B cell (primary cell): ENCODE measurements around the gene SLC23A2.
"Not testable (repeated sequence)": the region's sequence is repeated elsewhere in the genome, so short reads cannot be mapped to it uniquely, and the experiment has no call there.

ENCODE experiments used
- EZH2 ChIP-seq: IDR thresholded peaks from 2 replicates; pipeline ENCODE4 v1.6.1; 2012; ENCODE audit warnings: borderline replicate concordance, low read depth, mild to moderate bottlenecking, moderate library complexity, low read length; ENCODE audit not compliant: insufficient read depth, poor library complexity, severe bottlenecking
- TF ChIP-seq, protein P1 (sequence below): fragments of 200-600 bp; IDR thresholded peaks from one replicate; pipeline ENCODE4 v1.8.0; 2022; ENCODE audit warnings: antibody characterized with exemption, mild to moderate bottlenecking

GRCh38 chr20:4848829-4849228 is 152.5 kb downstream of the SLC23A2 start:
- TF ChIP-seq, protein P1, sequence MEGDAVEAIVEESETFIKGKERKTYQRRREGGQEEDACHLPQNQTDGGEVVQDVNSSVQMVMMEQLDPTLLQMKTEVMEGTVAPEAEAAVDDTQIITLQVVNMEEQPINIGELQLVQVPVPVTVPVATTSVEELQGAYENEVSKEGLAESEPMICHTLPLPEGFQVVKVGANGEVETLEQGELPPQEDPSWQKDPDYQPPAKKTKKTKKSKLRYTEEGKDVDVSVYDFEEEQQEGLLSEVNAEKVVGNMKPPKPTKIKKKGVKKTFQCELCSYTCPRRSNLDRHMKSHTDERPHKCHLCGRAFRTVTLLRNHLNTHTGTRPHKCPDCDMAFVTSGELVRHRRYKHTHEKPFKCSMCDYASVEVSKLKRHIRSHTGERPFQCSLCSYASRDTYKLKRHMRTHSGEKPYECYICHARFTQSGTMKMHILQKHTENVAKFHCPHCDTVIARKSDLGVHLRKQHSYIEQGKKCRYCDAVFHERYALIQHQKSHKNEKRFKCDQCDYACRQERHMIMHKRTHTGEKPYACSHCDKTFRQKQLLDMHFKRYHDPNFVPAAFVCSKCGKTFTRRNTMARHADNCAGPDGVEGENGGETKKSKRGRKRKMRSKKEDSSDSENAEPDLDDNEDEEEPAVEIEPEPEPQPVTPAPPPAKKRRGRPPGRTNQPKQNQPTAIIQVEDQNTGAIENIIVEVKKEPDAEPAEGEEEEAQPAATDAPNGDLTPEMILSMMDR = not testable (repeated sequence)
- not testable (repeated sequence) for TF ChIP-seq EZH2
